Measurements from ENCODE around the gene PANK1. TPM values are rescaled to one million over a fixed set of nuclear protein-coding genes. Genes with fewer than 3 reads are reported as not detected.

The PANK1 gene
- total RNA-seq, 2 experiments from 2014 or later: 6.2 to 7.8 TPM

- peaks cover 31% of the 10 kb centered on the region for H3K27me3 Mint-ChIP-seq
- H3K9me3 Mint-ChIP-seq (ENCODE audit: low read depth): no peaks in the 10 kb centered on the region
- H3K4me1 Mint-ChIP-seq: no peaks in the 10 kb centered on the region
- H3K36me3 Mint-ChIP-seq: no peaks in the 10 kb centered on the region
- DNase-seq (no peak), ATAC-seq (no peak)
- no peak overlapping the region for H3K4me3 Mint-ChIP-seq
- CTCF ChIA-PET: no interaction called here
- H3K27ac Mint-ChIP-seq: no peak overlapping the region
Measured at GRCh38 chr10:89566992-89567391, 78.0 kb downstream of the PANK1 start.

- Mint-ChIP-seq H3K9me3 (ENCODE audit: low read depth) (no peaks in the 10 kb centered on the region), H3K27ac (no peak overlapping the region), H3K4me3 (no peak overlapping the region), H3K36me3 (no peaks in the 10 kb centered on the region), H3K4me1 (no peaks in the 10 kb centered on the region), H3K27me3 (peaks cover 38% of the 10 kb centered on the region)
- ATAC-seq: no peak
- no peak for DNase-seq
- CTCF ChIA-PET: no interaction called here
Measured at GRCh38 chr10:89566095-89566950, 78.7 kb downstream of the PANK1 start.

GRCh38 chr10:89565180-89565579 lies 79.9 kb downstream of the PANK1 start:
- CTCF ChIA-PET: interaction anchor here (0.6 to 1.6 kb wide), 6 partner anchors 16 to 196 kb away, joined by 3 to 10 read pairs (median 3); no protein-coding TSS in a partner anchor
- H3K9me3 Mint-ChIP-seq (ENCODE audit: low read depth): no peaks in the 10 kb centered on the region
- no peak for DNase-seq
- H3K4me1 Mint-ChIP-seq: no peaks in the 10 kb centered on the region
- H3K4me3 Mint-ChIP-seq: no peak overlapping the region
- H3K27ac Mint-ChIP-seq: no peak overlapping the region
- ATAC-seq: no peak
- no peaks in the 10 kb centered on the region for H3K36me3 Mint-ChIP-seq
- H3K27me3 Mint-ChIP-seq: peaks cover 39% of the 10 kb centered on the region

GRCh38 chr10:89563861-89564478 lies 81.1 kb downstream of the PANK1 start:
- Mint-ChIP-seq H3K27me3 (peaks cover 41% of the 10 kb centered on the region), H3K9me3 (ENCODE audit: low read depth) (no peaks in the 10 kb centered on the region), H3K4me1 (no peaks in the 10 kb centered on the region), H3K36me3 (no peaks in the 10 kb centered on the region), H3K4me3 (no peak overlapping the region), H3K27ac (no peak overlapping the region)
- CTCF ChIA-PET: interaction anchor here (1.0 to 1.6 kb wide), 4 partner anchors 19 to 140 kb away, joined by 3 to 10 read pairs (median 4); no protein-coding TSS in a partner anchor
- ATAC-seq (peak; percentile 49), DNase-seq (no peak)

- H3K27me3 Mint-ChIP-seq: peaks cover 45% of the 10 kb centered on the region
- no peaks in the 10 kb centered on the region for H3K4me1 Mint-ChIP-seq
- no peak overlapping the region for H3K4me3 Mint-ChIP-seq
- no peaks in the 10 kb centered on the region for H3K36me3 Mint-ChIP-seq
- ATAC-seq (no peak), DNase-seq (no peak)
- no peaks in the 10 kb centered on the region for H3K9me3 Mint-ChIP-seq (ENCODE audit: low read depth)
- CTCF ChIA-PET: interaction anchor here (1.1 to 1.8 kb wide), 6 partner anchors 29 to 350 kb away, joined by 3 to 7 read pairs (median 4); partner anchors contain the start of genes IFIT1 and LIPA
- H3K27ac Mint-ChIP-seq: no peak overlapping the region
Measured at GRCh38 chr10:89563311-89563710, 81.7 kb downstream of the PANK1 start.

- Mint-ChIP-seq H3K36me3 (no peaks in the 10 kb centered on the region), H3K4me1 (no peaks in the 10 kb centered on the region), H3K27me3 (peaks cover 21% of the 10 kb centered on the region), H3K27ac (no peak overlapping the region), H3K9me3 (ENCODE audit: low read depth) (no peaks in the 10 kb centered on the region), H3K4me3 (no peak overlapping the region)
- ATAC-seq (no peak), DNase-seq (no peak)
- CTCF ChIA-PET: no interaction called here
Measured at GRCh38 chr10:89556600-89556999, 88.4 kb downstream of the PANK1 start.

- Mint-ChIP-seq H3K27ac (no peak overlapping the region), H3K36me3 (no peaks in the 10 kb centered on the region), H3K27me3 (peaks cover 20% of the 10 kb centered on the region), H3K4me1 (no peaks in the 10 kb centered on the region), H3K4me3 (no peak overlapping the region), H3K9me3 (ENCODE audit: low read depth) (no peaks in the 10 kb centered on the region)
- DNase-seq (no peak), ATAC-seq (no peak)
- CTCF ChIA-PET: no interaction called here
Measured at GRCh38 chr10:89555688-89556445, 89.2 kb downstream of the PANK1 start.

GRCh38 chr10:89554433-89554832 lies 90.6 kb downstream of the PANK1 start:
- H3K4me3 Mint-ChIP-seq: no peak overlapping the region
- ATAC-seq (no peak), DNase-seq (no peak)
- H3K4me1 Mint-ChIP-seq: no peaks in the 10 kb centered on the region
- H3K9me3 Mint-ChIP-seq (ENCODE audit: low read depth): no peaks in the 10 kb centered on the region
- H3K27me3 Mint-ChIP-seq: peaks cover 25% of the 10 kb centered on the region
- no peaks in the 10 kb centered on the region for H3K36me3 Mint-ChIP-seq
- CTCF ChIA-PET: no interaction called here
- no peak overlapping the region for H3K27ac Mint-ChIP-seq

- no peaks in the 10 kb centered on the region for H3K36me3 Mint-ChIP-seq
- no peaks in the 10 kb centered on the region for H3K9me3 Mint-ChIP-seq (ENCODE audit: low read depth)
- H3K27me3 Mint-ChIP-seq: peaks cover 25% of the 10 kb centered on the region
- ATAC-seq (no peak), DNase-seq (no peak)
- H3K4me3 Mint-ChIP-seq: no peak overlapping the region
- CTCF ChIA-PET: no interaction called here
- H3K4me1 Mint-ChIP-seq: no peaks in the 10 kb centered on the region
- H3K27ac Mint-ChIP-seq: no peak overlapping the region
Measured at GRCh38 chr10:89553064-89553734, 91.8 kb downstream of the PANK1 start.

GRCh38 chr10:89552213-89552612 lies 92.8 kb downstream of the PANK1 start:
- Mint-ChIP-seq H3K27ac (no peak overlapping the region), H3K27me3 (peaks cover 26% of the 10 kb centered on the region), H3K4me1 (no peaks in the 10 kb centered on the region), H3K36me3 (no peaks in the 10 kb centered on the region), H3K9me3 (ENCODE audit: low read depth) (no peaks in the 10 kb centered on the region), H3K4me3 (no peak overlapping the region)
- no peak for ATAC-seq
- CTCF ChIA-PET: no interaction called here
- no peak for DNase-seq

GRCh38 chr10:89550509-89550908 lies 94.5 kb downstream of the PANK1 start:
- CTCF ChIA-PET: interaction anchor here (1.3 kb wide), 1 partner anchor 84 kb away, joined by 3 read pairs; no protein-coding TSS in a partner anchor
- Mint-ChIP-seq H3K4me3 (no peak overlapping the region), H3K4me1 (no peaks in the 10 kb centered on the region), H3K27ac (no peak overlapping the region), H3K27me3 (peaks cover 32% of the 10 kb centered on the region), H3K36me3 (no peaks in the 10 kb centered on the region), H3K9me3 (ENCODE audit: low read depth) (no peaks in the 10 kb centered on the region)
- DNase-seq (no peak), ATAC-seq (no peak)

- no peak overlapping the region for H3K4me3 Mint-ChIP-seq
- no peaks in the 10 kb centered on the region for H3K4me1 Mint-ChIP-seq
- H3K36me3 Mint-ChIP-seq: no peaks in the 10 kb centered on the region
- H3K27ac Mint-ChIP-seq: no peak overlapping the region
- H3K27me3 Mint-ChIP-seq: peaks cover 32% of the 10 kb centered on the region
- no peak for DNase-seq
- no peak for ATAC-seq
- no peaks in the 10 kb centered on the region for H3K9me3 Mint-ChIP-seq (ENCODE audit: low read depth)
- CTCF ChIA-PET: interaction anchor here (0.7 to 1.3 kb wide), 2 partner anchors 15 to 83 kb away, joined by 3 read pairs; no protein-coding TSS in a partner anchor
Measured at GRCh38 chr10:89549510-89549909, 95.5 kb downstream of the PANK1 start.

GRCh38 chr10:89548673-89549072 lies 96.4 kb downstream of the PANK1 start:
- CTCF ChIA-PET: no interaction called here
- Mint-ChIP-seq H3K27ac (no peak overlapping the region), H3K9me3 (ENCODE audit: low read depth) (no peaks in the 10 kb centered on the region), H3K36me3 (no peaks in the 10 kb centered on the region), H3K4me3 (no peak overlapping the region), H3K27me3 (peaks cover 37% of the 10 kb centered on the region), H3K4me1 (no peaks in the 10 kb centered on the region)
- ATAC-seq: no peak
- no peak for DNase-seq
